Parathyroid adenoma (tissue), 2 donors: ENCODE measurements around the gene GRIK1.

ENCODE experiments used
- H2AFZ ChIP-seq: fragments of 300-600 bp; sonication (generic); one replicate; pipeline ENCODE4 v1.7.0; 2017; ENCODE audit warnings: antibody characterized with exemption, mild to moderate bottlenecking
- H3K27ac ChIP-seq: fragments of 300-600 bp; sonication (generic); one replicate; pipeline ENCODE4 v1.7.0; 2017
- H3K27me3 ChIP-seq: fragments of 300-600 bp; sonication (generic); one replicate; pipeline ENCODE4 v1.7.0; 2017; ENCODE audit warnings: low read length; ENCODE audit not compliant: control insufficient read depth, insufficient read depth
- H3K36me3 ChIP-seq: fragments of 300-600 bp; sonication (generic); one replicate; pipeline ENCODE4 v1.7.0; 2017; ENCODE audit warnings: low read length; ENCODE audit not compliant: control insufficient read depth, insufficient read depth
- H3K4me1 ChIP-seq: fragments of 300-600 bp; sonication (generic); one replicate; pipeline ENCODE4 v1.7.0; 2017; ENCODE audit warnings: control low read depth
- H3K4me2 ChIP-seq: fragments of 300-600 bp; sonication (generic); one replicate; pipeline ENCODE4 v1.7.0; 2017; ENCODE audit warnings: low read length
- H3K4me3 ChIP-seq: fragments of 300-600 bp; sonication (generic); one replicate; pipeline ENCODE4 v1.7.0; 2017; ENCODE audit warnings: low read depth, low read length
- H3K79me2 ChIP-seq: fragments of 300-600 bp; sonication (generic); one replicate; pipeline ENCODE4 v1.7.0; 2017; ENCODE audit warnings: control low read depth
- H3K9ac ChIP-seq: fragments of 300-600 bp; sonication (generic); one replicate; pipeline ENCODE4 v1.7.0; 2017; ENCODE audit warnings: mild to moderate bottlenecking
- H3K9me3 ChIP-seq: fragments of 300-600 bp; sonication (generic); one replicate; pipeline ENCODE4 v1.7.0; 2017; ENCODE audit warnings: low read length; ENCODE audit not compliant: control insufficient read depth
- CTCF ChIP-seq: fragments of 300-600 bp; sonication (generic); IDR thresholded peaks from one replicate; pipeline ENCODE4 v1.7.0; 2017; ENCODE audit warnings: antibody characterized with exemption, mild to moderate bottlenecking
- donor health status: primary hyperparathyroidism.

GRIK1 gene

GRCh38 chr21:29873908-29874307 is 65.9 kb downstream of the GRIK1 start:
- H3K9ac ChIP-seq, result no peak overlapping the region
- no peak overlapping the region for H3K27ac ChIP-seq
- H3K27me3 ChIP-seq, result no peaks in the 10 kb centered on the region
- no peak overlapping the region for H3K4me2 ChIP-seq
- no peaks in the 10 kb centered on the region for H3K9me3 ChIP-seq
- no peak overlapping the region for H3K4me3 ChIP-seq
- TF ChIP-seq CTCF, result no peak
- no peaks in the 10 kb centered on the region for H3K36me3 ChIP-seq
- no peaks in the 10 kb centered on the region for H3K79me2 ChIP-seq
- H3K4me1 ChIP-seq, result no peaks in the 10 kb centered on the region
- no peak overlapping the region for H2AFZ ChIP-seq

- Histone ChIP-seq H3K79me2 (no peaks in the 10 kb centered on the region), H3K4me3 (no peak overlapping the region), H3K9ac (no peak overlapping the region), H3K4me2 (no peak overlapping the region), H3K27me3 (no peaks in the 10 kb centered on the region), H3K9me3 (no peaks in the 10 kb centered on the region), H3K27ac (no peak overlapping the region), H3K4me1 (no peaks in the 10 kb centered on the region), H2AFZ (no peak overlapping the region), H3K36me3 (no peaks in the 10 kb centered on the region)
- TF ChIP-seq CTCF, result no peak
These were observed 69.0 kb downstream of the GRIK1 start for GRCh38 chr21:29870814-29871213.

DNA sequence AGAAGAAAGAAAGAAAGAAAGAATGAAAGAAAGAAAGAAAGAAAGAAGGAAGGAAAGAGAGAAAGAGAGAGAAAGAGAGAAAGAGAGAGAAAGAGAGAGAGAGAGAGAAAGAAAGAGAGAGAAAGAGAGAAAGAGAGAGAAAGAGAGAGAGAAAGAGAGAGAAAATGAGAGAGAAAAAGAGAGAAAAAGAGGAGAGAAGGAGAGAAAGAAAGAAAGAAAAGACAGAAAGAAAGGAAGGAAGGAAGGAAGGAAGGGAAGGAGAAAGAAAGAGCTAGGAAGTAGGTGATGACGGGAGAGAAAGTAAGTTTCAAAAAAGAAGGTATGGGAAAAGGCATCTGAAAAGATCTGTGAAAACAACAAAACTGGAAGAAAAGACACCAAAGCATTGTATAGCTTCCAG is 72.0 kb downstream of the GRIK1 start:
- Histone ChIP-seq H3K9me3 (no peaks in the 10 kb centered on the region), H3K27me3 (no peaks in the 10 kb centered on the region), H2AFZ (no peak overlapping the region), H3K27ac (no peak overlapping the region), H3K4me2 (no peak overlapping the region), H3K36me3 (no peaks in the 10 kb centered on the region), H3K9ac (no peak overlapping the region), H3K4me1 (no peaks in the 10 kb centered on the region), H3K79me2 (no peaks in the 10 kb centered on the region), H3K4me3 (no peak overlapping the region)
- TF ChIP-seq CTCF, result no peak

DNA sequence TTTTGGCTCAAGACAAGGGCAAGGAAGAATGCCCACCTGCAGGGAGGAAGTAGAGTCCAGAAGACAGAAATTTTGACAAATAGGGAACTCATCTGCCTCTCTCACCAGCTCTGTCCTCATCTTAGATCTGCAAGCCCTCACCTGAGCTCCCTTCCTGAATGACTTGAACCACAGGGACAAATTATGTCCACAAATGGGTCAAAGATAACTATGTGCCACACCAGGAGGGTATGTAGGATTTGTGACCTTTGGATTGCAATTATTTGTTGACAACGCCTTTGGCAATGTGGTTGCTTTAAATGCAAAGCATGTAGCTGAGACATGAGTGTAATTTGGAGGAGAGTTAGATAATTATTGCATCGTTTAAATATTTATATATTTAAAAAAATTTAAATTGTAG is 79.5 kb downstream of the GRIK1 start:
- no peaks in the 10 kb centered on the region for H3K36me3 ChIP-seq
- H3K27me3 ChIP-seq, result no peaks in the 10 kb centered on the region
- no peaks in the 10 kb centered on the region for H3K9me3 ChIP-seq
- no peaks in the 10 kb centered on the region for H3K79me2 ChIP-seq
- H3K4me3 ChIP-seq, result no peak overlapping the region
- H3K4me1 ChIP-seq, result no peaks in the 10 kb centered on the region
- H2AFZ ChIP-seq, result no peak overlapping the region
- no peak overlapping the region for H3K27ac ChIP-seq
- no peak overlapping the region for H3K4me2 ChIP-seq
- no peak for TF ChIP-seq CTCF
- no peak overlapping the region for H3K9ac ChIP-seq

GRCh38 chr21:29857150-29857549 is 82.6 kb downstream of the GRIK1 start:
- no peaks in the 10 kb centered on the region for H3K79me2 ChIP-seq
- TF ChIP-seq CTCF, result no peak
- no peak overlapping the region for H3K27ac ChIP-seq
- no peak overlapping the region for H3K4me3 ChIP-seq
- no peaks in the 10 kb centered on the region for H3K36me3 ChIP-seq
- H3K4me2 ChIP-seq, result no peak overlapping the region
- H2AFZ ChIP-seq, result no peak overlapping the region
- no peaks in the 10 kb centered on the region for H3K4me1 ChIP-seq
- no peaks in the 10 kb centered on the region for H3K27me3 ChIP-seq
- no peak overlapping the region for H3K9ac ChIP-seq
- no peaks in the 10 kb centered on the region for H3K9me3 ChIP-seq
